Fibroblast of lung (primary cell): ENCODE data around the gene HAUS6. TPM values are rescaled to one million over a fixed set of nuclear protein-coding genes. Genes with fewer than 3 reads are reported as not detected.

Source experiments
- DNase-seq, 2 donors: peaks; one replicate each; pipeline versions ENCODE4 v3.0.0 to v3.0.0-alpha.2; 2010; ENCODE audit warnings: low read depth in 2 of 2
- H2AFZ ChIP-seq: 2 replicates; pipeline ENCODE4 v1.5.1; 2012; ENCODE audit warnings: low read length, control low read depth, inconsistent platforms
- H3K27ac ChIP-seq: 2 replicates; pipeline ENCODE4 v1.5.1; 2011; ENCODE audit warnings: low read length, control low read depth; ENCODE audit not compliant: insufficient read depth
- H3K27me3 ChIP-seq: 2 replicates; pipeline ENCODE4 v1.5.1; 2011; ENCODE audit warnings: mild to moderate bottlenecking, low read length; ENCODE audit not compliant: control insufficient read depth, insufficient read depth
- H3K36me3 ChIP-seq: 2 replicates; pipeline ENCODE4 v1.5.1; 2011; ENCODE audit warnings: low read length; ENCODE audit not compliant: control insufficient read depth, insufficient read depth
- H3K4me1 ChIP-seq: 2 replicates; pipeline ENCODE4 v1.5.1; 2011; ENCODE audit warnings: low read length; ENCODE audit not compliant: control insufficient read depth, insufficient read depth; ENCODE audit errors: extremely low read depth
- H3K4me2 ChIP-seq: 2 replicates; pipeline ENCODE4 v1.5.1; 2011; ENCODE audit warnings: low read length, control low read depth; ENCODE audit not compliant: insufficient read depth; ENCODE audit errors: extremely low read depth
- H3K4me3 ChIP-seq, 4 experiments: fragments of 200-600 bp in 1 of 4; sonication (generic) in 1 of 4; replicated peaks in 1 of 4; 2 replicates each; pipeline ENCODE4 v1.5.1; 2011 to 2016; ENCODE audit warnings: low read length in 4 of 4, low read depth in 3 of 4, mild to moderate bottlenecking in 3 of 4, control low read depth in 2 of 4, inconsistent platforms in 1 of 4, mixed read lengths in 1 of 4; ENCODE audit not compliant: insufficient read depth in 1 of 4; ENCODE audit errors: control extremely low read depth in 1 of 4
- H3K79me2 ChIP-seq: 2 replicates; pipeline ENCODE4 v1.5.1; 2012; ENCODE audit warnings: mild to moderate bottlenecking, low read length, inconsistent platforms; ENCODE audit not compliant: control insufficient read depth, insufficient read depth
- H3K9ac ChIP-seq: 2 replicates; pipeline ENCODE4 v1.5.1; 2011; ENCODE audit warnings: mild to moderate bottlenecking, low read length, control low read depth; ENCODE audit not compliant: insufficient read depth
- H3K9me3 ChIP-seq: 2 replicates; pipeline ENCODE4 v1.5.1; 2012; ENCODE audit warnings: low read depth, low read length; ENCODE audit not compliant: control insufficient read depth, insufficient read depth
- H4K20me1 ChIP-seq: 2 replicates; pipeline ENCODE4 v1.5.1; 2011; ENCODE audit warnings: low read length; ENCODE audit not compliant: control insufficient read depth, insufficient read depth; ENCODE audit errors: extremely low read depth
- EZH2 ChIP-seq: IDR thresholded peaks from 2 replicates; pipeline ENCODE4 v1.5.1; 2012; ENCODE audit warnings: low read length, control low read depth, mild to moderate bottlenecking; ENCODE audit errors: missing control alignments
- polyA plus RNA-seq, 2 donors: library from polyadenylated mRNA; depleted of rRNA in 1 of 2; stranded (reverse) in 1 of 2; unstranded in 1 of 2; fragments of >200 nt; gene quantifications; 2 replicates each; pipeline ENCODE4 v1.2.1, GENCODE V29; 2011 to 2012; ENCODE audit warnings: missing spikeins in 1 of 2
- total RNA-seq: library from RNA; depleted of rRNA; stranded (reverse); fragments of >200 nt; gene quantifications from 2 replicates; pipeline ENCODE4 v1.2.1, GENCODE V29; 2014
- TF ChIP-seq, protein P1 (sequence below), 2 donors: IDR thresholded peaks in 1 of 2; conservative IDR thresholded peaks in 1 of 2; 1 replicate in 1 of 2; 2 replicates in 1 of 2; pipeline ENCODE4 v1.5.1; 2011 to 2012; ENCODE audit warnings: low read length in 2 of 2, control low read depth in 1 of 2, inconsistent platforms in 1 of 2, low read depth in 1 of 2, mild to moderate bottlenecking in 1 of 2

HAUS6 gene
- total and polyA plus RNA-seq, 2 donors (not counting 1 experiment from before 2014, with no cell fraction given): 9.6 to 15.4 TPM

DNA sequence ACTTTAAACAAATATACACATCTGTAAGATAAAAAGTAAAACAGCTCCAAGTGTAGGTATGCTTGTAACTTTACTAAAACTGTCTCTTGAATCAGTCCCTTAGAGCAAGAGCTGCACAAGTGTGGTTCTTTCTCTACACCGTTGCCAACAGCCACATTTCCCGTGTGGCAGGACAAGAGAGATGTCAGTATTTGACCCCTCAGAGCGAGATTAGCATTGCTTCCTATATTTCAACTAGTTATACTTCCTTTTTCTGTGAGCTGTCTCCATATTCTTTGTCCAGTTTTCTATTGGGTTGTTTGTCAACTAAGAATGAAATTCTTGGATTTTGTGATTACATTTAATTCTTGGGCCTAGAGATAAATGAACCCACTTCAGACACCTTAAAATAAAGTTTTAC is 16.5 kb upstream of the HAUS6 start:
- Histone ChIP-seq H3K9me3 (no peaks in the 10 kb centered on the region), H3K27ac (no peak overlapping the region), H3K4me1 (peaks cover 3% of the 10 kb centered on the region), H3K27me3 (no peaks in the 10 kb centered on the region), H3K36me3 (peaks cover 22% of the 10 kb centered on the region), H3K4me3 (no peak overlapping the region), H4K20me1 (no peaks in the 10 kb centered on the region), H3K9ac (no peak overlapping the region), H2AFZ (no peak overlapping the region), H3K79me2 (peaks cover 2% of the 10 kb centered on the region), H3K4me2 (no peak overlapping the region)
- DNase-seq: no peak
- TF ChIP-seq EZH2: no peak
- TF ChIP-seq, protein P1, sequence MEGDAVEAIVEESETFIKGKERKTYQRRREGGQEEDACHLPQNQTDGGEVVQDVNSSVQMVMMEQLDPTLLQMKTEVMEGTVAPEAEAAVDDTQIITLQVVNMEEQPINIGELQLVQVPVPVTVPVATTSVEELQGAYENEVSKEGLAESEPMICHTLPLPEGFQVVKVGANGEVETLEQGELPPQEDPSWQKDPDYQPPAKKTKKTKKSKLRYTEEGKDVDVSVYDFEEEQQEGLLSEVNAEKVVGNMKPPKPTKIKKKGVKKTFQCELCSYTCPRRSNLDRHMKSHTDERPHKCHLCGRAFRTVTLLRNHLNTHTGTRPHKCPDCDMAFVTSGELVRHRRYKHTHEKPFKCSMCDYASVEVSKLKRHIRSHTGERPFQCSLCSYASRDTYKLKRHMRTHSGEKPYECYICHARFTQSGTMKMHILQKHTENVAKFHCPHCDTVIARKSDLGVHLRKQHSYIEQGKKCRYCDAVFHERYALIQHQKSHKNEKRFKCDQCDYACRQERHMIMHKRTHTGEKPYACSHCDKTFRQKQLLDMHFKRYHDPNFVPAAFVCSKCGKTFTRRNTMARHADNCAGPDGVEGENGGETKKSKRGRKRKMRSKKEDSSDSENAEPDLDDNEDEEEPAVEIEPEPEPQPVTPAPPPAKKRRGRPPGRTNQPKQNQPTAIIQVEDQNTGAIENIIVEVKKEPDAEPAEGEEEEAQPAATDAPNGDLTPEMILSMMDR (conservative IDR thresholded peaks at IDR 0.05 in 1 of 2, IDR thresholded peaks at IDR 0.05 in 1 of 2; ENCODE audit: low read depth in 1 of 2, low read length in 2 of 2): no peak

DNA sequence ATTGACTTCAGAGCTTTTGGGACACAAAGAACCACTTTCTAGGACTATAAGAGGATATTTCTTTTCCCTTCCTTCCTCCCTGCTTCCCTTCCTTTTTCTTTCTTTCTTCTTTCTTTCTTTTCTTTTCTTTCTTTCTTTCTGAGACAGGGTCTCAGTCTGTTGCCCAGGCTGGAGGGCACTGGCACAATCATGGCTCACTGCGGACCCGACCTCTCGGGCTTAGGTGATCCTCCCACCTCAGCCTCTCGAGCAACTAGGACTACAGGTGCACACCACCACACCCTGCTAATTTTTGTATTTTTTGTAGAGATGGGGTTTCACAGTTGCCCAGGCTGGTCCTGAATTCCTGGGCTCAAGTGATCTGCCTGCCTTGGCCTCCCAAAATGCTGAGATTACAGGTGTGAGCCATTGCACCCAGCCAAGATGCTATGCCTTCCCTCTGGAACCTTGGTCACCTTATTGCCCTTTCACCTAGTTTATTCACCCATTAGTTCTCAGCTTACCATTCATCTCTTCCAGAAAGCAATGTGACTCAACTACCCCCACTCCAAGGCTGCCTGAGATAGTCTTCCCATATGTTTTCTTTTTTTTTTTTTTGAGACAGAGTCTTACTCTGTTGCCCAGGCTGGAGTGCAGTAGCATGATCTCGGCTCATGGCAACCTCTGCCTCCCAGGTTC is 14.5 kb upstream of the HAUS6 start:
- TF ChIP-seq, protein P1 (conservative IDR thresholded peaks at IDR 0.05 in 1 of 2, IDR thresholded peaks at IDR 0.05 in 1 of 2; ENCODE audit: low read depth in 1 of 2, low read length in 2 of 2): no peak
- no peak for TF ChIP-seq EZH2
- H2AFZ ChIP-seq: no peak overlapping the region
- no peak overlapping the region for H3K9ac ChIP-seq
- H3K9me3 ChIP-seq: no peaks in the 10 kb centered on the region
- H3K27ac ChIP-seq: no peak overlapping the region
- no peaks in the 10 kb centered on the region for H4K20me1 ChIP-seq
- no peak for DNase-seq
- H3K4me3 ChIP-seq: no peak overlapping the region
- H3K4me2 ChIP-seq: no peak overlapping the region
- H3K36me3 ChIP-seq: peaks cover 19% of the 10 kb centered on the region
- H3K27me3 ChIP-seq: no peaks in the 10 kb centered on the region
- peaks cover 3% of the 10 kb centered on the region for H3K4me1 ChIP-seq
- H3K79me2 ChIP-seq: no peaks in the 10 kb centered on the region

DNA sequence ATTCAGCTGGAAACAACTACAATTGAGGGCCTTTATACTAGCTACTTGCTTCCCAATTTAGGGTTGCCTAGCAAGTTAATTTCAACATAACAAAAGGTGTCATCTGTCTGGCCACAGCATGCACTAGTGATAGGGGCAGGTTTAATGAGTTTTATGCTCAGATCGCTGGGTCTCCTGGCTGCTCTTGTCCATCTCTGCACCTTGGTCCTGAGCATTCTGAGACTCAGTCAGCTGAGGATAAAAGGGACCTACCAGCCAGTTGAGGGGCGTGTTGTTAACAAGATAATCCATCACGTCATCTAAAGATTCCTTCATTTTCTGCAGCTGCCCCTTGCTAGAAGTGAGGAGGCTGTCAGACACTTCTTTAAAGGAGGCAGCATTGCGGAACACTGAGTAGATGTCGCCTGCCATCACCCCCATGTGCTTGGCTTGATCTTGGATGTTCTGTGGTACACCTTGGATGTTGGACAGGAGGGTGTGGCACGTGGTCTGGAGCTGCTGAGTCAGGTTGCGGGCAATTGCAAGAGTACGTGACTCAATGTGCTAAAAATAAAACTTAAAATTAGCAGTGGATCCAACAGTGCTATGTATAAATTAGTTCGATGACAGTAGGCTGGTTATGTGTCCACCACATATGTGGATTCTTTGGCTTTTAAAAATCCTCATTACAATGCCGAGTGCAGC is 13.5 kb upstream of the HAUS6 start:
- Histone ChIP-seq H3K36me3 (peaks cover 19% of the 10 kb centered on the region), H3K27me3 (no peaks in the 10 kb centered on the region), H3K9ac (no peak overlapping the region), H3K79me2 (no peaks in the 10 kb centered on the region), H3K4me3 (no peak overlapping the region), H3K4me1 (peaks cover 3% of the 10 kb centered on the region), H3K4me2 (no peak overlapping the region), H4K20me1 (no peaks in the 10 kb centered on the region), H2AFZ (no peak overlapping the region), H3K9me3 (no peaks in the 10 kb centered on the region), H3K27ac (peak overlapping the region; percentile 1)
- DNase-seq: peak; percentile 82 to 83
- TF ChIP-seq EZH2: no peak
- TF ChIP-seq, protein P1 (conservative IDR thresholded peaks at IDR 0.05 in 1 of 2, IDR thresholded peaks at IDR 0.05 in 1 of 2; ENCODE audit: low read depth in 1 of 2, low read length in 2 of 2): no peak
